AG04449 (cell line): ENCODE data around the gene WDR27.
A peak's percentile ranks its signal among the peaks of the same experiment; 100 is the strongest.

Experiments used
- CTCF ChIA-PET: fragments of 350-600 bp; formaldehyde crosslinking; extraction: SDS; loops from one replicate; lab custom pipeline; 2021; ENCODE audit warnings: antibody characterized with exemption; lab: Yijun Ruan, JAX
- POLR2A ChIA-PET: fragments of 400-600, 350-600 bp; formaldehyde crosslinking; extraction: SDS; loops from one replicate; lab custom pipeline; 2020; ENCODE audit warnings: antibody characterized with exemption, inconsistent platforms; lab: Yijun Ruan, JAX
- DNase-seq: peaks from one replicate; pipeline ENCODE4 v3.0.0-alpha.2; 2010; ENCODE audit warnings: low read depth, low spot score
- H3K4me3 ChIP-seq: 2 replicates; pipeline ENCODE4 v1.5.1; 2011; ENCODE audit warnings: low read depth, mild to moderate bottlenecking, control low read depth, low read length
- CTCF ChIP-seq: IDR thresholded peaks from one replicate; pipeline ENCODE4 v1.5.1; 2011; ENCODE audit warnings: mild to moderate bottlenecking, moderate library complexity, low read length, control low read depth, inconsistent platforms; ENCODE audit not compliant: insufficient read depth; ENCODE audit errors: missing control alignments

WDR27 gene

GRCh38 chr6:169738204-169738975 is 36.6 kb upstream of the WDR27 start:
- ChIA-PET CTCF (no interaction called here), POLR2A (no interaction called here)
- TF ChIP-seq CTCF = no peak

GRCh38 chr6:169729961-169730360 is 28.1 kb upstream of the WDR27 start:
- no peak for DNase-seq
- TF ChIP-seq CTCF = no peak
- ChIA-PET POLR2A (no interaction called here), CTCF (no interaction called here)
- H3K4me3 ChIP-seq = no peak overlapping the region

More at GRCh38 chr6:169738204-169738975, 36.6 kb upstream of the WDR27 start:
- no peak overlapping the region for H3K4me3 ChIP-seq
- no peak for DNase-seq

GRCh38 chr6:169726963-169727362 is 25.1 kb upstream of the WDR27 start:
- CTCF ChIA-PET = interaction anchor here (1.9 kb wide), 1 partner anchor 105 kb away, joined by 6 read pairs; no protein-coding TSS in a partner anchor
- no peak for TF ChIP-seq CTCF
- POLR2A ChIA-PET = interaction anchor here (0.6 kb wide), 1 partner anchor 8 kb away, joined by 4 read pairs; no protein-coding TSS in a partner anchor
- DNase-seq = no peak
- no peak overlapping the region for H3K4me3 ChIP-seq

GRCh38 chr6:169726049-169726400 is 24.2 kb upstream of the WDR27 start:
- TF ChIP-seq CTCF = no peak
- H3K4me3 ChIP-seq = no peak overlapping the region
- DNase-seq = no peak
- ChIA-PET CTCF (interaction anchor here (1.1 to 1.9 kb wide), 2 partner anchors 10 to 106 kb away, joined by 3 to 6 read pairs; no protein-coding TSS in a partner anchor), POLR2A (interaction anchor here (1.4 kb wide), 1 partner anchor 26 kb away, joined by 3 read pairs; the partner anchor contains the start of genes DYNLT2 and ERMARD)

GRCh38 chr6:169725125-169726048 is 23.6 kb upstream of the WDR27 start:
- POLR2A ChIA-PET = interaction anchor here (1.4 kb wide), 1 partner anchor 26 kb away, joined by 3 read pairs; the partner anchor contains the start of genes DYNLT2 and ERMARD
- CTCF ChIA-PET = interaction anchor here (1.1 to 1.9 kb wide), 2 partner anchors 11 to 106 kb away, joined by 3 to 6 read pairs; no protein-coding TSS in a partner anchor
- DNase-seq = no peak
- TF ChIP-seq CTCF = no peak
- H3K4me3 ChIP-seq = peak overlapping the region; percentile 63
